ENCODE results near the gene MARCHF2. TPM values are rescaled to one million over a fixed set of nuclear protein-coding genes. Genes with fewer than 3 reads are reported as not detected.
"Not testable (repeated sequence)": the region's sequence is repeated elsewhere in the genome, so short reads cannot be mapped to it uniquely, and the experiment has no call there.

Gene MARCHF2
- total RNA-seq, 1 donor from 2014 or later, result 254 TPM

GRCh38 chr19:8404391-8405151 lies 8.5 kb upstream of the MARCHF2 start:
- no peak for DNase-seq (ENCODE audit: extremely low read depth, low read depth, low spot score)

- not testable (repeated sequence) for DNase-seq (ENCODE audit: extremely low read depth, low read depth, low spot score)
These were observed 2.4 kb upstream of the MARCHF2 start for GRCh38 chr19:8410718-8411117.

GRCh38 chr19:8413629-8413995 lies 507 bp downstream of the MARCHF2 start:
- DNase-seq (ENCODE audit: extremely low read depth, low read depth, low spot score), result no peak

GRCh38 chr19:8416796-8417195 lies 3.7 kb downstream of the MARCHF2 start:
- DNase-seq (ENCODE audit: extremely low read depth, low read depth, low spot score), result no peak

- DNase-seq (ENCODE audit: extremely low read depth, low read depth, low spot score), result no peak
These were observed 8.7 kb downstream of the MARCHF2 start for GRCh38 chr19:8421484-8422461.

- DNase-seq (ENCODE audit: extremely low read depth, low read depth, low spot score), result peak; percentile 92
These were observed 10.7 kb downstream of the MARCHF2 start for GRCh38 chr19:8423817-8424223.

GRCh38 chr19:8425331-8425730 lies 12.2 kb downstream of the MARCHF2 start:
- not testable (repeated sequence) for DNase-seq (ENCODE audit: extremely low read depth, low read depth, low spot score)

GRCh38 chr19:8426283-8426682 lies 13.2 kb downstream of the MARCHF2 start:
- DNase-seq (ENCODE audit: extremely low read depth, low read depth, low spot score), result no peak

- no peak for DNase-seq (ENCODE audit: extremely low read depth, low read depth, low spot score)
These were observed 15.9 kb downstream of the MARCHF2 start for GRCh38 chr19:8429044-8429443.

- DNase-seq (ENCODE audit: extremely low read depth, low read depth, low spot score), result no peak
These were observed 16.7 kb downstream of the MARCHF2 start for GRCh38 chr19:8429826-8430225.

- no peak for DNase-seq (ENCODE audit: extremely low read depth, low read depth, low spot score)
These were observed 17.5 kb downstream of the MARCHF2 start for GRCh38 chr19:8430650-8431049.

GRCh38 chr19:8438236-8438635 lies 25.1 kb downstream of the MARCHF2 start:
- no peak for DNase-seq (ENCODE audit: extremely low read depth, low read depth, low spot score)

- no peak for DNase-seq (ENCODE audit: extremely low read depth, low read depth, low spot score)
These were observed 28.8 kb downstream of the MARCHF2 start for GRCh38 chr19:8441725-8442544.

- not testable (repeated sequence) for DNase-seq (ENCODE audit: extremely low read depth, low read depth, low spot score)
These were observed 31.1 kb downstream of the MARCHF2 start for GRCh38 chr19:8444140-8444676.

- peak; percentile 56 for DNase-seq (ENCODE audit: extremely low read depth, low read depth, low spot score)
These were observed 31.8 kb downstream of the MARCHF2 start, which contains the start of gene HNRNPM for GRCh38 chr19:8444677-8445487. Gene HNRNPM, plus strand, starts transcription at chr19:8444975. Its CDS starts 24 bp downstream, at chr19:8444999.

- no peak for DNase-seq (ENCODE audit: extremely low read depth, low read depth, low spot score)
These were observed 32.4 kb downstream of the MARCHF2 start for GRCh38 chr19:8445488-8446001.

- DNase-seq (ENCODE audit: extremely low read depth, low read depth, low spot score), result no peak
These were observed 33.1 kb downstream of the MARCHF2 start for GRCh38 chr19:8446061-8446709.

- no peak for DNase-seq (ENCODE audit: extremely low read depth, low read depth, low spot score)
These were observed 36.7 kb downstream of the MARCHF2 start for GRCh38 chr19:8449830-8450229.

- DNase-seq (ENCODE audit: extremely low read depth, low read depth, low spot score), result no peak
These were observed 38.3 kb downstream of the MARCHF2 start for GRCh38 chr19:8451377-8451776.

Measured in glomerular endothelial cell (primary cell).